KOPT-K1 (cell line): ENCODE measurements around the gene ACADM.
"Not testable (repeated sequence)": the region's sequence is repeated elsewhere in the genome, so short reads cannot be mapped to it uniquely, and the experiment has no call there.

ENCODE experiments used
- H3K27ac ChIP-seq: fragments of 200-600 bp; sonication (generic); 2 replicates; pipeline ENCODE4 v1.5.1; 2016; ENCODE audit warnings: antibody characterized with exemption, mild to moderate bottlenecking, low read depth, low read length; ENCODE audit not compliant: poor library complexity, severe bottlenecking
- H3K36me3 ChIP-seq: fragments of 200-600 bp; sonication (generic); 2 replicates; pipeline ENCODE4 v1.5.1; 2017; ENCODE audit warnings: antibody characterized with exemption, mild to moderate bottlenecking, low read length, moderate library complexity; ENCODE audit not compliant: insufficient read depth
- H3K9me3 ChIP-seq: fragments of 200-600 bp; sonication (generic); 2 replicates; pipeline ENCODE4 v1.5.1; 2017; ENCODE audit warnings: antibody characterized with exemption, low read length, mild to moderate bottlenecking; ENCODE audit not compliant: insufficient read depth, poor library complexity, severe bottlenecking

Gene ACADM

GRCh38 chr1:75795703-75796193, 71.2 kb downstream of the ACADM start:
- H3K9me3 ChIP-seq, result no peaks in the 10 kb centered on the region
- peaks cover 83% of the 10 kb centered on the region for H3K36me3 ChIP-seq
- no peak overlapping the region for H3K27ac ChIP-seq

- H3K27ac ChIP-seq, result no peak within 1 kb of the TSS
- peaks cover 75% of the 10 kb centered on the region for H3K36me3 ChIP-seq
- H3K9me3 ChIP-seq, result no peaks in the 10 kb centered on the region
Measured at GRCh38 chr1:75796376-75797272, 72.1 kb downstream of the ACADM start, which contains the start of gene MSH4. Gene MSH4, plus strand, starts transcription at chr1:75796882. Its CDS starts 104 bp downstream, at chr1:75796986.

- H3K27ac ChIP-seq, result no peak overlapping the region
- H3K36me3 ChIP-seq, result peaks cover 69% of the 10 kb centered on the region
- no peaks in the 10 kb centered on the region for H3K9me3 ChIP-seq
Measured at GRCh38 chr1:75797273-75797588, 72.7 kb downstream of the ACADM start.

- Histone ChIP-seq H3K9me3 (no peaks in the 10 kb centered on the region), H3K27ac (no peak overlapping the region), H3K36me3 (peaks cover 64% of the 10 kb centered on the region)
Measured at GRCh38 chr1:75797606-75798216, 73.2 kb downstream of the ACADM start.

GRCh38 chr1:75801480-75801879, 77.0 kb downstream of the ACADM start:
- not testable (repeated sequence) for H3K9me3 ChIP-seq, H3K27ac ChIP-seq
- peaks cover 26% of the 10 kb centered on the region for H3K36me3 ChIP-seq

GRCh38 chr1:75808921-75809320, 84.4 kb downstream of the ACADM start:
- Histone ChIP-seq H3K27ac (no peak overlapping the region), H3K36me3 (no peaks in the 10 kb centered on the region), H3K9me3 (no peaks in the 10 kb centered on the region)

- not testable (repeated sequence) for H3K9me3 ChIP-seq, H3K36me3 ChIP-seq
Measured at GRCh38 chr1:75810113-75810512, 85.6 kb downstream of the ACADM start.

GRCh38 chr1:75811211-75811981, 86.9 kb downstream of the ACADM start:
- Histone ChIP-seq H3K36me3 (no peaks in the 10 kb centered on the region), H3K9me3 (no peaks in the 10 kb centered on the region), H3K27ac (no peak overlapping the region)

More at GRCh38 chr1:75810113-75810512, 85.6 kb downstream of the ACADM start:
- not testable (repeated sequence) for H3K27ac ChIP-seq

- Histone ChIP-seq H3K9me3 (no peaks in the 10 kb centered on the region), H3K27ac (no peak overlapping the region), H3K36me3 (no peaks in the 10 kb centered on the region)
Measured at GRCh38 chr1:75812065-75812464, 87.6 kb downstream of the ACADM start.
